Mesothelial cell of epicardium (in vitro differentiated cells): ENCODE measurements around the gene ADAMTSL2. TPM values are rescaled to one million over a fixed set of nuclear protein-coding genes. Genes with fewer than 3 reads are reported as not detected.
A peak's percentile ranks its signal among the peaks of the same experiment; 100 is the strongest.

ENCODE experiments used
- DNase-seq, 2 experiments: peaks; one replicate each; pipeline ENCODE4 v3.0.0; 2021; ENCODE audit warnings: low spot score in 2 of 2; ENCODE audit not compliant: unreplicated experiment in 2 of 2
- H3K27ac Mint-ChIP-seq: 2 replicates; pipeline ENCODE4 v1.8.0; 2021; ENCODE audit warnings: mixed read lengths
- H3K27me3 Mint-ChIP-seq: 2 replicates; pipeline ENCODE4 v1.8.0; 2021; ENCODE audit warnings: low read depth, mixed read lengths
- H3K36me3 Mint-ChIP-seq: 2 replicates; pipeline ENCODE4 v1.8.0; 2021; ENCODE audit warnings: mixed read lengths
- H3K4me1 Mint-ChIP-seq: 2 replicates; pipeline ENCODE4 v1.8.0; 2021; ENCODE audit warnings: mixed read lengths
- H3K4me3 Mint-ChIP-seq: 2 replicates; pipeline ENCODE4 v1.8.0; 2021; ENCODE audit warnings: mild to moderate bottlenecking, moderate library complexity, mixed read lengths
- H3K9me3 Mint-ChIP-seq: 2 replicates; pipeline ENCODE4 v1.8.0; 2021; ENCODE audit warnings: mixed read lengths
- total RNA-seq: library from RNA; stranded (reverse); gene quantifications from 3 replicates; pipeline ENCODE4 v1.2.1, GENCODE V29; 2021
- TF ChIP-seq, protein P1 (sequence below): fragments of 200-600 bp; sonication (generic); IDR thresholded peaks from one replicate; pipeline ENCODE4 v1.5.0; 2021; ENCODE audit warnings: antibody characterized with exemption; ENCODE audit not compliant: unreplicated experiment

The ADAMTSL2 gene
- total RNA-seq, 1 donor from 2014 or later: 6.5 TPM

DNA sequence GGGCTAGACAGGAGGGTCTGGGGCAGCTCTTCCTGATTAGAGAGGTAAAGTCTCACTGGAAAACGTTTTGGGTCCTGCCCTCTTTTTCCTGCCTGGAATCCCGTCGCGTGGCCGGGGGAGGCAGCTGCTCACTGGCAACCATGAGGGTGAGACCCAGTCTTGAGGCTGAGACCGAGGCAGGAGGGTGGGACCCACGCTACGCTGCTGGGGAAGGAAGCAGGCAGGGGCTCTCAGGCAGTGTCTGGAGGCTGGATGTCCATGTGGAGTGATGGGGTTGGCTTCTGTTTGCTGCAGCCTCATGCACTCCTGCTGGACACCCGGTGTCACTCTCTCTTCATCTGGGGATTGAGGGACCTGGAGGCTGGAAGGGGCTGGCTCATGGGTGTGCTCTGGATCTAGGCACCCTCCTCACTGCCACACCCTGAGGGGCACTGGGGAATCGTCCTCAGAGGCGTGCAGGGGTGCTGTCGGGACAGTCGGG lies 44.3 kb upstream of the ADAMTSL2 start:
- H3K27ac Mint-ChIP-seq: no peak overlapping the region
- no peak overlapping the region for H3K4me3 Mint-ChIP-seq
- no peaks in the 10 kb centered on the region for H3K27me3 Mint-ChIP-seq
- TF ChIP-seq, protein P1, sequence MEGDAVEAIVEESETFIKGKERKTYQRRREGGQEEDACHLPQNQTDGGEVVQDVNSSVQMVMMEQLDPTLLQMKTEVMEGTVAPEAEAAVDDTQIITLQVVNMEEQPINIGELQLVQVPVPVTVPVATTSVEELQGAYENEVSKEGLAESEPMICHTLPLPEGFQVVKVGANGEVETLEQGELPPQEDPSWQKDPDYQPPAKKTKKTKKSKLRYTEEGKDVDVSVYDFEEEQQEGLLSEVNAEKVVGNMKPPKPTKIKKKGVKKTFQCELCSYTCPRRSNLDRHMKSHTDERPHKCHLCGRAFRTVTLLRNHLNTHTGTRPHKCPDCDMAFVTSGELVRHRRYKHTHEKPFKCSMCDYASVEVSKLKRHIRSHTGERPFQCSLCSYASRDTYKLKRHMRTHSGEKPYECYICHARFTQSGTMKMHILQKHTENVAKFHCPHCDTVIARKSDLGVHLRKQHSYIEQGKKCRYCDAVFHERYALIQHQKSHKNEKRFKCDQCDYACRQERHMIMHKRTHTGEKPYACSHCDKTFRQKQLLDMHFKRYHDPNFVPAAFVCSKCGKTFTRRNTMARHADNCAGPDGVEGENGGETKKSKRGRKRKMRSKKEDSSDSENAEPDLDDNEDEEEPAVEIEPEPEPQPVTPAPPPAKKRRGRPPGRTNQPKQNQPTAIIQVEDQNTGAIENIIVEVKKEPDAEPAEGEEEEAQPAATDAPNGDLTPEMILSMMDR: no peak
- peaks cover 29% of the 10 kb centered on the region for H3K4me1 Mint-ChIP-seq
- H3K36me3 Mint-ChIP-seq: no peaks in the 10 kb centered on the region
- no peak for DNase-seq
- H3K9me3 Mint-ChIP-seq: no peaks in the 10 kb centered on the region

DNA sequence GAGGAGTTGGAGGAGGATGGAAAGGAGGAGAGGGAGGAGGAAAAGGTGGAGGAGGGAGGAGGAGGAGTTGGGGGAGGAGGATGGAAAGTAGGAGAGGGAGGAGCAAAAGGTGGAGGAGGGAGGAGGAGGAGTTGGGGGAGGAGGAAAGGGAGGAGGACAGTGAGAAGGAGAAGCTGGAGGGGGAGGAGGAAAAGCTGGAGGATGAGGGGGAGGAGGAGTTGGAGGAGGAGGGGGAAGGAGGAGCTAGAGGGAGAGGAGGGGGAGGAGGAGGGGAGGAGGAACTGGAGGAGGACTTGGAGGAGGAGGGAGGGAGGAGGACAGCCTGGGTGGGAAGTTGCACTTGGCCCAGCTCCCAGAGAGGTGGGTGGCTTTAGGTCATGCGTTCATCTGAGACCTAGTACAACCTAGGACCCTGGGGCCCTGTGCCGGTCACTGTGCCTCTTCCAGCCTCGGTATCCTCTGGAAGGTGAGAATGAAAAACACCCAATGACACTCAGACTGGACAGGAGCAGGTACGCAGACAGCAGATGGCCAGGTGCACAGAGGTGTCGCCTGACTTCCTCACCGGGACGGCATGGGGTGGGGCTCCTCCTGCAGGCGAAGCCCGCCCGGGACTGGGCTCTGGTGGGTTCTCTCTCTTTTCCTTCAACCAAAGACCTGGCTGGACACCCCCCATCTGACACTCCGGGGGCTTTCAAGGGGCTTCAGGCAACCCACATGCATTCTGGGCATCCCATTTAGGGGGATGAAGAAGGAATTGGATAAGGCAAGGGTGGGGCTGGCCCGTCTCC lies 43.4 kb upstream of the ADAMTSL2 start:
- H3K27me3 Mint-ChIP-seq: no peaks in the 10 kb centered on the region

GRCh38 chr9:133491656-133491925 lies 42.9 kb upstream of the ADAMTSL2 start:
- Mint-ChIP-seq H3K9me3 (no peaks in the 10 kb centered on the region), H3K4me3 (no peak overlapping the region), H3K27me3 (no peaks in the 10 kb centered on the region), H3K36me3 (no peaks in the 10 kb centered on the region), H3K4me1 (peaks cover 22% of the 10 kb centered on the region), H3K27ac (peak overlapping the region; percentile 43)
- TF ChIP-seq, protein P1: no peak
- no peak for DNase-seq

More for the DNA sequence above, 43.4 kb upstream of the ADAMTSL2 start:
- TF ChIP-seq, protein P1: no peak
- H3K4me1 Mint-ChIP-seq: peaks cover 28% of the 10 kb centered on the region
- no peak for DNase-seq
- H3K9me3 Mint-ChIP-seq: no peaks in the 10 kb centered on the region
- H3K36me3 Mint-ChIP-seq: no peaks in the 10 kb centered on the region
- no peak overlapping the region for H3K27ac Mint-ChIP-seq
- no peak overlapping the region for H3K4me3 Mint-ChIP-seq

GRCh38 chr9:133492061-133493021 lies 42.2 kb upstream of the ADAMTSL2 start:
- Mint-ChIP-seq H3K27me3 (no peaks in the 10 kb centered on the region), H3K27ac (peak overlapping the region; percentile 43), H3K36me3 (no peaks in the 10 kb centered on the region), H3K4me3 (no peak overlapping the region), H3K9me3 (no peaks in the 10 kb centered on the region), H3K4me1 (peaks cover 22% of the 10 kb centered on the region)
- TF ChIP-seq, protein P1: no peak
- no peak for DNase-seq

DNA sequence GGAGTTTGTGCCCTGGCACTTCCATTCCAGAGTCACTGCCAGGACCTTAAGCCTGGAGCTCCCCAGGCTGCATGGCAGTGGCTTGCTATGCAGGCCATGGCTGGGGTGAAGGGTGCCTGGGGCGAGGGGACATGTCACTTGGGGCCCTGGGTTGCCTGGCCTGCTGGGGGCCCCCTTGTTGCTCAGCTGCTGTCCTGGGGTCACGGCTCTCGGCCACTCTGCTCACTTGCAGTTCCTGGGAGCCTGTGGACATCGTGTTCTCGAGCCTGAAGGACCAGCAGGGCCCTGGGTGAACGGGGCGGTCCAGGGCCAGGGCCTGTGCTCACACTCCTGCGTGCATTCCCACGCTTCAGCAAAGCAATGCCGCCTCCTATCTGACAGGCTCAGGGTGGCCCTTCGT lies 41.1 kb upstream of the ADAMTSL2 start:
- TF ChIP-seq, protein P1: no peak
- Mint-ChIP-seq H3K27ac (no peak overlapping the region), H3K4me1 (peaks cover 19% of the 10 kb centered on the region)

More for the DNA sequence above, 41.1 kb upstream of the ADAMTSL2 start:
- Mint-ChIP-seq H3K27me3 (no peaks in the 10 kb centered on the region), H3K4me3 (no peak overlapping the region), H3K9me3 (no peaks in the 10 kb centered on the region), H3K36me3 (no peaks in the 10 kb centered on the region)
- DNase-seq: no peak
